Measurements from ENCODE around the gene CENPV.

Gene CENPV

DNA sequence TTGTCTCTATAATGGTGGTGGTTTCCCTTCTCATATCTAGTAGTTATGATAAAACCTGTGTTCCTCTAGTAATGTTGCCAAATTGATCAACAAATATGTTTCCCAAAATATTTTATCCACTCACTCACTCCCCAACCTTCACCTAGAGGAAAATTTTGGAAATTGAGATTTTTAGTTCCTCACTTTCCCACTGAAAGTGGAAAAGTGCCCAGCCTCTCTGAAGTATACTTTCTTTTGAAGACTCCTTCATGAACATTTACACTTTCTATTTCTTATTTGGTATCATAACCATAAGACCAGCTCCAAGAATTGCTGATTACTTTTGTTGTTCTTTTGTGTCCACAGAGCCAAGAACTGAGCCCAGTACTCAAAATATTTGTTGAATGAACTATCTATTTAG, 5.1 kb upstream of the CENPV start:
- DNase-seq, result no peak

DNA sequence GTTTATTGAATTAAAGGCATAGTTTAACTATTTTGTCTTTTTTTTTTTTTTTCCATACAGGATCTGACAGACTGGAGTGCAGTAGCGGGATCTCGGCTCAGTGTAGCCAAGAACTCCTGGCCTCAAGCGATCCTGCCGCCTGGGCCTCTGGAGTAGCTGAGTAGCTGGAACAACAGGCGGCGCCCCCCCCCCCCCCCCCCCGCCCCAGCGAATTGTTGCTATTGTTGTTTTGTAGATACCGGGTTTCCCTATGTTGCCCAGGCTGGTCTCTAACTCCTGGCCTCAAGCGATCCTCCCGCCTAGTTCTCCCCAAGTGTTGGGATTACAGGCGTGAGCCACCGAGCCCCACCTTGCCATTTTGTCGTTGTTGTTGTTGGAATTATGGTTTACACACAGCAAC, 1.3 kb upstream of the CENPV start:
- DNase-seq, result no peak

GRCh38 chr17:16352667-16353316, 477 bp downstream of the CENPV start:
- DNase-seq, result no peak

GRCh38 chr17:16352303-16352666, 984 bp downstream of the CENPV start:
- no peak for DNase-seq

DNA sequence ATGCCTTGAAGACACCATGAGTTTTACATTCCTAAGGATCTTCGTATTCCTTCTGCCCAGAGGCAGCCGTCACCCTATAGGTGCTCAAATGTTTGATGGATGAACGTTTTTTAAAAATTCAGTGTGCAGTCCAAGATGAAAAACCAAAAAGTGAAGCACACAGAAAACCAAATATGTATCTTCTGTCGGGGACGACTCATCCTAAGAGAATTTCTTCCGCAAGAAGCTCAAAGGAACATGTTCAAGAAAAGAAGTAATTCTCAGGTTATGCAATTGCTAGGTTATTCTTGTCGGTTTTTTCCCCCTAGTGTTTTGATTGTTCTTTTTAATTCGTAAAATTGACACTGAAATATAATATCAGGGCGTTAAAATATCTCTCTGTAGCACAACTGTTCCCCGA, 1.4 kb downstream of the CENPV start:
- no peak for DNase-seq

- DNase-seq, result no peak
Observed at GRCh38 chr17:16349431-16349830, 3.8 kb downstream of the CENPV start.

DNA sequence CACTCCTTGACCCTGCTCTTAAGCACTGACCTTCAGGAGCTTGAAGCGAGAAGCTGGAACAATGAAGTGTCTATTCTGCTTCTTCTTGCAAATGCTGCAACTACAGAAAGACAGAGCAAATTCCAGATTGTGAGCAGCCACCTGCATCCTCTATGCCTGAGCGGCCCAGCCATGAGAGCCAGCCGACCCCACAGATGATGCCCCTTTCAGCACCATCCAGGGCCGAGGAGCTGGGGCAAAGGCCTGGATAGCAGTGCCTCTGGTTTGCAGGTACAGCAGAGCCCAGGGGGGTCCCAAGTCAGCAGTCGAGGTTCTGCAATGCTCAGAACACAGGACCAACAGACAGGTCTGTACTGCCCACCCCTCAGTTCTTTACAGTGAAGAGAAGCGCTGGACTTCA, 4.7 kb downstream of the CENPV start:
- DNase-seq, result no peak

GRCh38 chr17:16346721-16347271, 6.5 kb downstream of the CENPV start:
- DNase-seq, result no peak

GRCh38 chr17:16345565-16345964, 7.7 kb downstream of the CENPV start:
- DNase-seq, result no peak

GRCh38 chr17:16343569-16343968, 9.7 kb downstream of the CENPV start:
- no peak for DNase-seq

GRCh38 chr17:16342979-16343378, 10.3 kb downstream of the CENPV start:
- DNase-seq, result no peak

- no peak for DNase-seq
Observed at GRCh38 chr17:16339959-16340358, 13.3 kb downstream of the CENPV start.

- no peak for DNase-seq
Observed at GRCh38 chr17:16339402-16339801, 13.9 kb downstream of the CENPV start.

GRCh38 chr17:16338391-16338790, 14.9 kb downstream of the CENPV start:
- no peak for DNase-seq

DNA sequence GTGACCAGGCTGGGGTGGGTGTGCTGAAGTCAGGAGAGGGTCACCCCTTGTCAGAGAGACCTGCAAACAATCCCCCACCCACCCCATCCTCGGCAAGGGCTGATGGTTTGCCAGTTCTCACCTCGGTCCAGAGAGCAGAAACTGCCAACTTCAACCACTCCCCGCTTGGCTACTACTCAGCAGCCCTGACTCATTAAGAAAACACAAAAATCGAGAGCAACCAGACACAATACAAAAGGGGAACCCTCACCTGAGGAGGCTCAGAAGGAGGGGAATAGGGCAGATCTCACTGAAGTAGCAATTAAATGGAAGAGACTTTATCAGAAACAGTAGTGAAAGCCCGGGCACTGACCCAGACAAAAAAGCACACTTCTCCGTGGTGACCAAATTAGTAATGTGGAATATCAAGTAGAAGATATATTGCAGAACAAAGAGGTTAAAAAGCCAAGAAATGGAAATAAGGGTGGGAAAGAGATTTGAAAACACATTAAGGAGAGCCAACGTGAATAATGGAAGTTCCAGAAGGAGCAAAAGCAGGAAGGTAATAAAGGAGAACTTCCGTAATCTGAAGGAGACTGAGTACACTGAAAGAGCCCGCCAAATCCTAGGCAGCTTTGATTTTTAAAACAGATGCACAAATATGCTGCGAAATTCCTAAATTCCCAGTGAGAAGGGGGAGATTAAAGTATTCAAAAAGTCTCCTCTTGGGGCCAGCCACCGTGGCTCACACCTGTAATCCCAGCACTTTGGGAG, 23.6 kb downstream of the CENPV start:
- no peak for DNase-seq

- DNase-seq, result no peak
Observed at GRCh38 chr17:16328997-16329396, 24.3 kb downstream of the CENPV start.

DNA sequence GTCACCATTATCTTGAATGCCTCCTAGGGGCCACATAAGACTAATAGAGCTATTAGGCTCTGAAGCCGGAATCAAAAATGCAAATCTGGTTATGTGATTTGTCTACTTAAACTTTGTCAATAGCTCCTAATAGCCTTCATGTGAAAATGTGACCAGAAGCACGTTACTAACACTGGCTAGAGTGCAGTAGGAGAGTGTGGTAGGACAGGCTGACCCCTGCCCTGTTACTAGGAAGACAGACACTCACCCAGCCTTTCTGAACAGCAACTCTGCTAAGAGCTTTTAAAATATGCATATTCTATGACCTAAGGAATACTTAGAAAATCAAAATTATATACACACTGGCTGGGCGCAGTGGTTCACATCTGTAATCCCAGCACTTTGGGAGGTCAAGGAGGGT, 26.3 kb downstream of the CENPV start:
- DNase-seq, result no peak

- DNase-seq, result no peak
Observed at GRCh38 chr17:16325964-16326363, 27.3 kb downstream of the CENPV start.

DNA sequence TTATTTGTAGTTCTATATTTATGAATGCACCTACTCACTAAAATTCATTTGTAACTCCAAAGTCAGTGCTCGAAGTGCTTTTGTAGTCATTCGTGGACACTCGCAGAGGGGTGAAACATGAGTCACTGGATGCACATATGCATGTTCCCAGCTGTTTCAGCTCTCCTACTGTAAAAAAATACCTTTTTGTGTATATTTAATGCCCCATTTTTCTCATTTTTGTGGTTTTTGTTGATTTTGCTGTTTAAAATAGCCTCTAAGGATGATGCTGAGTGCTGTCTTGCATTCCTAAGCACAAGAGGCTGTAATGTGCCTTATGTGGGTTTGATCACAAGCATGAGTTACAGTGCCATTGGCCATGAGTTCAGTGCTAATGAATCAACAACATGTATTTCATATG, 30.6 kb downstream of the CENPV start:
- no peak for DNase-seq

- no peak for DNase-seq
Observed at GRCh38 chr17:16319969-16320368, 33.3 kb downstream of the CENPV start.

DNA sequence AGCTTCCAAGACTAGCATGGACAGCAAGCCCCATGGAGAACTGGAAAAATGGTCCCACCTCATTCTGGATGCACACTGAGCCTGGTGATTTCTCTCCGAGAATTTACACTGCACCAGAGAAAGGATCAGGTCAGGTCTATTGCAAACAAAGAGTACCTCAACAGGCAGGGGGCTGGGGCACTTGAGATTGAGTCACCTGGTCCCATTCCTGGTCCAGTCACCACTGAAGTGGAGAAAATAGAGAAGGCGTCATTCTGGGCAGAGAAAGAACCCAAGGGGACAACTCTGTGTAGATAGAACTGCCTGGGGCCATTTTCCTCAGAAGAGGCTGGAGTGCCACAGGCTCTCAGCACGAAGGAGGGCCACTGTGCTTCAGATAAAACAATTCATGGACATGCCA, 38.4 kb downstream of the CENPV start:
- no peak for DNase-seq

- DNase-seq, result no peak
Observed at GRCh38 chr17:16314189-16314588, 39.1 kb downstream of the CENPV start.

DNA sequence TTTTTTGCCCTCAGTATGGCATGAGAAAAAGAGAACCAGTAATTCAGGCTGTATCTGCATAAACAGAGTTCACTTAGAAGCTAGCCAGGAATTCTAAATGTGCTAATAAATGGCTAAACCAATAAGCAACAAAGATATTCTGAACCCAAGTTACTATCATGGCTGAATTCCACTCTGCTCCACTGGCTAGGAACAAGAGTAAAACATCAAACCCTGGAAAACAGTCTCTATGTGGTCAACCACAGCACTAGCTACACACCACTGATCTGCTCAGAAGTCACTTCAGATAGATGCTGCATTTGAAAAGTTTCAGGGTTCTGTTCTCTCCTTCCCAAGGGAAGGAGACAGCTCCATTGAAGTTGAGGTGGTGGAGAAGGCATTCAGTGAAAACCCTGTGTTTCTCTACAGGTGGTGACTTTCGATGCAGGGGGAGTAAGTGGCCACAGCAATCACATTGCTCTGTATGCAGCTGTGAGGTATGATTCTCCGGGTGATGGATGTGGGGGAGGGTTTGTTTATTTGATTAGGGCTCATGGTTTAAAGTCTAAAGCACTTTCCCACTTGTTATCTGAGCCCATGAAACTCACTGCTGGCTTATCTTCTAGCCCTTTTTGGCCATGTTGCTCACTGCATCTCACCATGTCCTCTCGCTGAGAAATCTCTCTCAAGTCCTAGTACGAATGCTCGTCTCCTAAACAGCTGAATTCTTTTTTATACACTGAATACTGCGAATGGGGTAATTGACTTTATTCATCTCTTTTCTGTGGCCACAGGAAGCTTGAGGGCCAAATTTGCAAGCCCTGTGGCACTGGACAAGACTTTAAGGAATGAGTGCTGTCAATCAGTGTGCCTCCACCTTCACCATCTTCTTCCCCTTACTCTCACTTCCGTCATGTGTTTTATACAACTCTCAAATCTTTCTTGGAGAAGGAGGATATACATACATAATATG, 39.9 kb downstream of the CENPV start:
- no peak for DNase-seq

All from cortex of kidney (tissue), 1 donor.